Ishikawa (cell line): ENCODE results near the gene PCDHA12.

Source experiments
- CEBPB ChIP-seq: IDR thresholded peaks from 2 replicates; pipeline ENCODE4 v1.6.1; 2012
- CREB1 ChIP-seq: IDR thresholded peaks from 2 replicates; pipeline ENCODE4 v1.6.1; 2012; ENCODE audit warnings: low read depth
- EP300 ChIP-seq: IDR thresholded peaks from 2 replicates; pipeline ENCODE4 v1.6.1; 2012; ENCODE audit warnings: borderline replicate concordance
- FOXM1 ChIP-seq: IDR thresholded peaks from 2 replicates; pipeline ENCODE4 v1.6.1; 2012; ENCODE audit warnings: low read depth, borderline replicate concordance
- RAD21 ChIP-seq: IDR thresholded peaks from 2 replicates; pipeline ENCODE4 v1.6.1; 2012; ENCODE audit warnings: low read depth
- TAF1 ChIP-seq: IDR thresholded peaks from 2 replicates; pipeline ENCODE4 v1.6.1; 2012; ENCODE audit warnings: low read depth, mild to moderate bottlenecking
- TCF12 ChIP-seq: IDR thresholded peaks from 2 replicates; pipeline ENCODE4 v1.6.1; 2012; ENCODE audit warnings: low read depth
- YY1 ChIP-seq: IDR thresholded peaks from 2 replicates; pipeline ENCODE4 v1.6.1; 2012; ENCODE audit warnings: low read depth
- TF ChIP-seq, protein P1 (sequence below): IDR thresholded peaks from 2 replicates; pipeline ENCODE4 v1.6.1; 2012
- TF ChIP-seq, protein P2 (sequence below): IDR thresholded peaks from 2 replicates; pipeline ENCODE4 v1.6.1; 2012; ENCODE audit warnings: low read depth, mild to moderate bottlenecking
- TF ChIP-seq, protein P3 (sequence below): IDR thresholded peaks from 2 replicates; pipeline ENCODE4 v1.6.1; 2012

DNA sequence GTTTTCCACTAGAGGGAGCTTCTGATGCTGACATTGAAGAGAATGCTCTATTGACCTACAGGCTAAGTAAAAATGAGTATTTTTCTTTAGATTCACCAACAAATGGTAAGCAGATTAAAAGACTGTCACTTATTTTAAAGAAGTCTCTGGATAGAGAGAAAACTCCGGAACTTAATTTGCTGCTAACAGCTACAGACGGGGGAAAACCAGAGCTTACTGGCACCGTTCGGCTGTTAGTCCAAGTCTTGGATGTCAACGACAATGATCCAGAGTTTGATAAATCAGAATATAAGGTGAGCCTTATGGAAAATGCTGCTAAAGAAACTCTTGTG is 5.6 kb upstream of the PCDHA12 start:
- TF ChIP-seq RAD21 (no peak), CREB1 (no peak), EP300 (no peak), TAF1 (no peak), CEBPB (no peak), YY1 (no peak), TCF12 (no peak), FOXM1 (no peak)
- TF ChIP-seq, protein P1, sequence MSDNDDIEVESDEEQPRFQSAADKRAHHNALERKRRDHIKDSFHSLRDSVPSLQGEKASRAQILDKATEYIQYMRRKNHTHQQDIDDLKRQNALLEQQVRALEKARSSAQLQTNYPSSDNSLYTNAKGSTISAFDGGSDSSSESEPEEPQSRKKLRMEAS, result no peak
- TF ChIP-seq, protein P2, sequence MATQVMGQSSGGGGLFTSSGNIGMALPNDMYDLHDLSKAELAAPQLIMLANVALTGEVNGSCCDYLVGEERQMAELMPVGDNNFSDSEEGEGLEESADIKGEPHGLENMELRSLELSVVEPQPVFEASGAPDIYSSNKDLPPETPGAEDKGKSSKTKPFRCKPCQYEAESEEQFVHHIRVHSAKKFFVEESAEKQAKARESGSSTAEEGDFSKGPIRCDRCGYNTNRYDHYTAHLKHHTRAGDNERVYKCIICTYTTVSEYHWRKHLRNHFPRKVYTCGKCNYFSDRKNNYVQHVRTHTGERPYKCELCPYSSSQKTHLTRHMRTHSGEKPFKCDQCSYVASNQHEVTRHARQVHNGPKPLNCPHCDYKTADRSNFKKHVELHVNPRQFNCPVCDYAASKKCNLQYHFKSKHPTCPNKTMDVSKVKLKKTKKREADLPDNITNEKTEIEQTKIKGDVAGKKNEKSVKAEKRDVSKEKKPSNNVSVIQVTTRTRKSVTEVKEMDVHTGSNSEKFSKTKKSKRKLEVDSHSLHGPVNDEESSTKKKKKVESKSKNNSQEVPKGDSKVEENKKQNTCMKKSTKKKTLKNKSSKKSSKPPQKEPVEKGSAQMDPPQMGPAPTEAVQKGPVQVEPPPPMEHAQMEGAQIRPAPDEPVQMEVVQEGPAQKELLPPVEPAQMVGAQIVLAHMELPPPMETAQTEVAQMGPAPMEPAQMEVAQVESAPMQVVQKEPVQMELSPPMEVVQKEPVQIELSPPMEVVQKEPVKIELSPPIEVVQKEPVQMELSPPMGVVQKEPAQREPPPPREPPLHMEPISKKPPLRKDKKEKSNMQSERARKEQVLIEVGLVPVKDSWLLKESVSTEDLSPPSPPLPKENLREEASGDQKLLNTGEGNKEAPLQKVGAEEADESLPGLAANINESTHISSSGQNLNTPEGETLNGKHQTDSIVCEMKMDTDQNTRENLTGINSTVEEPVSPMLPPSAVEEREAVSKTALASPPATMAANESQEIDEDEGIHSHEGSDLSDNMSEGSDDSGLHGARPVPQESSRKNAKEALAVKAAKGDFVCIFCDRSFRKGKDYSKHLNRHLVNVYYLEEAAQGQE, result no peak
- TF ChIP-seq, protein P3, sequence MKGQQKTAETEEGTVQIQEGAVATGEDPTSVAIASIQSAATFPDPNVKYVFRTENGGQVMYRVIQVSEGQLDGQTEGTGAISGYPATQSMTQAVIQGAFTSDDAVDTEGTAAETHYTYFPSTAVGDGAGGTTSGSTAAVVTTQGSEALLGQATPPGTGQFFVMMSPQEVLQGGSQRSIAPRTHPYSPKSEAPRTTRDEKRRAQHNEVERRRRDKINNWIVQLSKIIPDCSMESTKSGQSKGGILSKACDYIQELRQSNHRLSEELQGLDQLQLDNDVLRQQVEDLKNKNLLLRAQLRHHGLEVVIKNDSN, result no peak
